ENCODE results near the gene PTK7.
A peak's percentile ranks its signal among the peaks of the same experiment; 100 is the strongest.

PTK7 gene

GRCh38 chr6:43175676-43176422, 99.7 kb downstream of the PTK7 start:
- no peak for TF ChIP-seq CTCF (conservative IDR thresholded peaks at IDR 0.05; ENCODE audit: low read length)
- H3K9me2 ChIP-seq (replicated peaks; ENCODE audit: low read depth, low read length), result no peaks in the 10 kb centered on the region
- H3K79me2 ChIP-seq (ENCODE audit: insufficient read depth, low read length), result peaks cover 55% of the 10 kb centered on the region
- H3K36me3 ChIP-seq (ENCODE audit: insufficient read depth, low read length), result peaks cover 42% of the 10 kb centered on the region; the same call in 1 of the 2 replicates
- no peak overlapping the region for H3K9ac ChIP-seq (ENCODE audit: low read depth, low read length, poor library complexity, severe bottlenecking)
- no peaks in the 10 kb centered on the region for H3K9me3 ChIP-seq (ENCODE audit: insufficient read depth, low read depth, low read length)
- no peaks in the 10 kb centered on the region for H3K27me3 ChIP-seq (ENCODE audit: insufficient read depth, low read length, poor library complexity, severe bottlenecking)
- H2AFZ ChIP-seq (ENCODE audit: low read length), result no peak overlapping the region
- no peak overlapping the region for H3K4me3 ChIP-seq (ENCODE audit: low read length, poor library complexity, severe bottlenecking)
- peaks cover 44% of the 10 kb centered on the region for H4K20me1 ChIP-seq (ENCODE audit: insufficient read depth, low read length, poor library complexity, severe bottlenecking)
- peaks cover 34% of the 10 kb centered on the region for H3K4me1 ChIP-seq (ENCODE audit: insufficient read depth, low read length, poor library complexity, severe bottlenecking)
- peaks cover 7% of the 10 kb centered on the region; the same call in 1 of the 2 replicates for H3F3A ChIP-seq (ENCODE audit: low read depth)
- H3K4me2 ChIP-seq (ENCODE audit: low read depth, low read length, poor library complexity, severe bottlenecking), result peak overlapping the region; percentile 92

GRCh38 chr6:43176423-43176786, 100.3 kb downstream of the PTK7 start:
- Histone ChIP-seq H3K9me3 (ENCODE audit: insufficient read depth, low read depth, low read length) (no peaks in the 10 kb centered on the region), H4K20me1 (ENCODE audit: insufficient read depth, low read length, poor library complexity, severe bottlenecking) (peaks cover 44% of the 10 kb centered on the region), H3K79me2 (ENCODE audit: insufficient read depth, low read length) (peaks cover 55% of the 10 kb centered on the region), H3K9me2 (replicated peaks; ENCODE audit: low read depth, low read length) (no peaks in the 10 kb centered on the region), H3K4me2 (ENCODE audit: low read depth, low read length, poor library complexity, severe bottlenecking) (peak overlapping the region; percentile 92), H3K27me3 (ENCODE audit: insufficient read depth, low read length, poor library complexity, severe bottlenecking) (no peaks in the 10 kb centered on the region), H2AFZ (ENCODE audit: low read length) (no peak overlapping the region), H3F3A (ENCODE audit: low read depth) (peaks cover 12% of the 10 kb centered on the region), H3K9ac (ENCODE audit: low read depth, low read length, poor library complexity, severe bottlenecking) (no peak overlapping the region), H3K36me3 (ENCODE audit: insufficient read depth, low read length) (peaks cover 42% of the 10 kb centered on the region; the same call in 1 of the 2 replicates), H3K4me1 (ENCODE audit: insufficient read depth, low read length, poor library complexity, severe bottlenecking) (peaks cover 37% of the 10 kb centered on the region), H3K4me3 (ENCODE audit: low read length, poor library complexity, severe bottlenecking) (no peak overlapping the region)
- TF ChIP-seq CTCF (conservative IDR thresholded peaks at IDR 0.05; ENCODE audit: low read length), result no peak
- TF ChIP-seq EZH2phosphoT487 (IDR thresholded peaks at IDR 0.05; ENCODE audit: borderline replicate concordance), result no peak

- Histone ChIP-seq H3K36me3 (ENCODE audit: insufficient read depth, low read length) (peaks cover 42% of the 10 kb centered on the region; the same call in 1 of the 2 replicates), H3K4me3 (ENCODE audit: low read length, poor library complexity, severe bottlenecking) (no peak overlapping the region), H3K27me3 (ENCODE audit: insufficient read depth, low read length, poor library complexity, severe bottlenecking) (no peaks in the 10 kb centered on the region), H3K9ac (ENCODE audit: low read depth, low read length, poor library complexity, severe bottlenecking) (no peak overlapping the region), H3K9me3 (ENCODE audit: insufficient read depth, low read depth, low read length) (no peaks in the 10 kb centered on the region), H3K4me2 (ENCODE audit: low read depth, low read length, poor library complexity, severe bottlenecking) (no peak overlapping the region), H3K79me2 (ENCODE audit: insufficient read depth, low read length) (peaks cover 49% of the 10 kb centered on the region), H3K9me2 (replicated peaks; ENCODE audit: low read depth, low read length) (no peaks in the 10 kb centered on the region), H3K4me1 (ENCODE audit: insufficient read depth, low read length, poor library complexity, severe bottlenecking) (peaks cover 43% of the 10 kb centered on the region), H2AFZ (ENCODE audit: low read length) (no peak overlapping the region), H3F3A (ENCODE audit: low read depth) (peaks cover 16% of the 10 kb centered on the region), H4K20me1 (ENCODE audit: insufficient read depth, low read length, poor library complexity, severe bottlenecking) (peaks cover 34% of the 10 kb centered on the region)
- TF ChIP-seq EZH2phosphoT487 (IDR thresholded peaks at IDR 0.05; ENCODE audit: borderline replicate concordance), result no peak
- TF ChIP-seq CTCF (conservative IDR thresholded peaks at IDR 0.05; ENCODE audit: low read length), result no peak
Observed at GRCh38 chr6:43178150-43178549, 102.0 kb downstream of the PTK7 start.
